Measurements from ENCODE around the gene CASZ1. TPM values are rescaled to one million over a fixed set of nuclear protein-coding genes. Genes with fewer than 3 reads are reported as not detected.

CASZ1 gene
- polyA plus RNA-seq, 3 donors, result 0.30 to 3.7 (median 0.50) TPM

GRCh38 chr1:10688409-10688786, 108.0 kb downstream of the CASZ1 start:
- Mint-ChIP-seq H3K27me3 (ENCODE audit: low read depth in 3 of 3) (peaks cover 5 to 10% (median 7%) of the 10 kb centered on the region in 3 donors), H3K4me3 (peak overlapping the region in 1 of 2 donors; percentile 37), H3K4me1 (peaks cover 29% of the 10 kb centered on the region), H3K27ac (no peak overlapping the region), H3K9me3 (no peaks in the 10 kb centered on the region), H3K36me3 (no peaks in the 10 kb centered on the region)
- no peaks in the 10 kb centered on the region for H3K9me3 ChIP-seq (replicated peaks in 1 of 2; ENCODE audit: control insufficient read depth in 1 of 2, insufficient read depth in 1 of 2, low read length in 2 of 2)
- peaks cover 5% of the 10 kb centered on the region for H4K20me1 ChIP-seq (ENCODE audit: insufficient read depth, low read length)
- H3K79me2 ChIP-seq (ENCODE audit: insufficient read depth, low read length), result no peaks in the 10 kb centered on the region
- no peak for TF ChIP-seq CTCF (IDR thresholded peaks at IDR 0.05)
- DNase-seq, result no peak
- H3K4me1 ChIP-seq (ENCODE audit: control insufficient read depth in 1 of 2, insufficient read depth in 2 of 2, low read length in 2 of 2), result peaks cover 14 to 17% of the 10 kb centered on the region in 2 donors
- H3K4me2 ChIP-seq (replicated peaks; ENCODE audit: extremely low read depth, low read length, poor library complexity, severe bottlenecking), result no peak overlapping the region
- WGBS (ENCODE audit: insufficient coverage), result 70% methylated on average over 10 of the region's 10 CpGs
- no peak overlapping the region for H3K9ac ChIP-seq (ENCODE audit: insufficient read depth, low read length, poor library complexity, severe bottlenecking)
- H3K27me3 ChIP-seq (ENCODE audit: control insufficient read depth in 2 of 2, insufficient read depth in 2 of 2, low read length in 2 of 2), result no peaks in the 10 kb centered on the region
- H3K36me3 ChIP-seq (replicated peaks in 1 of 2; ENCODE audit: control insufficient read depth in 1 of 2, insufficient read depth in 2 of 2, low read length in 2 of 2), result no peaks in the 10 kb centered on the region
- intact Hi-C loops (cut with micrococcal nuclease), result no loop called here
- H3K4me3 ChIP-seq (replicated peaks in 1 of 3; ENCODE audit: low read depth in 2 of 3, low read length in 3 of 3), result no peak overlapping the region
- H3K27ac ChIP-seq (ENCODE audit: low read depth in 1 of 2, low read length in 2 of 2), result no peak overlapping the region
- no peak overlapping the region for H2AFZ ChIP-seq (ENCODE audit: insufficient read depth, low read depth, low read length, poor library complexity, severe bottlenecking)

- Histone ChIP-seq H3K9ac (ENCODE audit: insufficient read depth, low read length, poor library complexity, severe bottlenecking) (no peak overlapping the region), H2AFZ (ENCODE audit: insufficient read depth, low read depth, low read length, poor library complexity, severe bottlenecking) (no peak overlapping the region), H3K4me3 (replicated peaks in 1 of 3; ENCODE audit: low read depth in 2 of 3, low read length in 3 of 3) (no peak overlapping the region), H3K79me2 (ENCODE audit: insufficient read depth, low read length) (no peaks in the 10 kb centered on the region), H3K27me3 (ENCODE audit: control insufficient read depth in 2 of 2, insufficient read depth in 2 of 2, low read length in 2 of 2) (no peaks in the 10 kb centered on the region), H3K4me1 (ENCODE audit: control insufficient read depth in 1 of 2, insufficient read depth in 2 of 2, low read length in 2 of 2) (peaks cover 10 to 12% of the 10 kb centered on the region in 2 donors), H3K9me3 (replicated peaks in 1 of 2; ENCODE audit: control insufficient read depth in 1 of 2, insufficient read depth in 1 of 2, low read length in 2 of 2) (no peaks in the 10 kb centered on the region), H3K36me3 (replicated peaks in 1 of 2; ENCODE audit: control insufficient read depth in 1 of 2, insufficient read depth in 2 of 2, low read length in 2 of 2) (no peaks in the 10 kb centered on the region), H4K20me1 (ENCODE audit: insufficient read depth, low read length) (peaks cover 5% of the 10 kb centered on the region), H3K4me2 (replicated peaks; ENCODE audit: extremely low read depth, low read length, poor library complexity, severe bottlenecking) (no peak overlapping the region), H3K27ac (ENCODE audit: low read depth in 1 of 2, low read length in 2 of 2) (no peak overlapping the region)
- intact Hi-C loops (cut with micrococcal nuclease), result no loop called here
- peak overlapping the region in 1 of 2 donors; percentile 37 for H3K4me3 Mint-ChIP-seq
- peaks cover 4 to 7% (median 5%) of the 10 kb centered on the region in 3 donors for H3K27me3 Mint-ChIP-seq (ENCODE audit: low read depth in 3 of 3)
- no peak for TF ChIP-seq CTCF (IDR thresholded peaks at IDR 0.05)
- 55% methylated on average over 14 of the region's 15 CpGs for WGBS (ENCODE audit: insufficient coverage)
- peak overlapping the region in 2 of 7 donors; percentile 18 to 67 for H3K27ac Mint-ChIP-seq
- H3K36me3 Mint-ChIP-seq, result no peaks in the 10 kb centered on the region
- no peak for DNase-seq
- H3K9me3 Mint-ChIP-seq, result no peaks in the 10 kb centered on the region
- peaks cover 24% of the 10 kb centered on the region for H3K4me1 Mint-ChIP-seq
Observed at GRCh38 chr1:10687782-10688408, 108.6 kb downstream of the CASZ1 start.

Measured in CD14-positive monocyte (primary cell).